ENCODE results near the gene CADM1. TPM values are rescaled to one million over a fixed set of nuclear protein-coding genes. Genes with fewer than 3 reads are reported as not detected.

Gene CADM1
- total and polyA plus RNA-seq, 8 donors, result 6.3 to 38.8 (median 24.5) TPM

DNA sequence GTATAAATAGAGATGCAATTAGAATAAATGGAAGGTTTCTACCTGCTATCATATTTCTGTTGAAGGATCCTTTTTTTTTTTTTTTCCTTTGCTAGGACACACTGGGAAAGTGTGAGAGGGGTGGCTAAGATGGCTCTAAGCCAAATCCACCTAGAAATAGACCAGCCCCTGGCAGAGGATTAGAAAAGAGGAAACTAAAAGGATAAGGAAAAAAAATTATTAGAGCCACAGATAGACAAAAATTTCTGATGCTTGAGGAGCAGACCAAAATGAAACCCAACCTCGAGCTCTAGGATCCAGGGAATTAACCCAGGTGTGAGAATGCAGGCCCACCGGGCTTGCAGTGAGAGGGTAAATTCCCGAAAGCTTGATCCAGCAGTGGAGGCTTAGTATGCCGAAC, 262.3 kb downstream of the CADM1 start:
- TF ChIP-seq, protein P1, sequence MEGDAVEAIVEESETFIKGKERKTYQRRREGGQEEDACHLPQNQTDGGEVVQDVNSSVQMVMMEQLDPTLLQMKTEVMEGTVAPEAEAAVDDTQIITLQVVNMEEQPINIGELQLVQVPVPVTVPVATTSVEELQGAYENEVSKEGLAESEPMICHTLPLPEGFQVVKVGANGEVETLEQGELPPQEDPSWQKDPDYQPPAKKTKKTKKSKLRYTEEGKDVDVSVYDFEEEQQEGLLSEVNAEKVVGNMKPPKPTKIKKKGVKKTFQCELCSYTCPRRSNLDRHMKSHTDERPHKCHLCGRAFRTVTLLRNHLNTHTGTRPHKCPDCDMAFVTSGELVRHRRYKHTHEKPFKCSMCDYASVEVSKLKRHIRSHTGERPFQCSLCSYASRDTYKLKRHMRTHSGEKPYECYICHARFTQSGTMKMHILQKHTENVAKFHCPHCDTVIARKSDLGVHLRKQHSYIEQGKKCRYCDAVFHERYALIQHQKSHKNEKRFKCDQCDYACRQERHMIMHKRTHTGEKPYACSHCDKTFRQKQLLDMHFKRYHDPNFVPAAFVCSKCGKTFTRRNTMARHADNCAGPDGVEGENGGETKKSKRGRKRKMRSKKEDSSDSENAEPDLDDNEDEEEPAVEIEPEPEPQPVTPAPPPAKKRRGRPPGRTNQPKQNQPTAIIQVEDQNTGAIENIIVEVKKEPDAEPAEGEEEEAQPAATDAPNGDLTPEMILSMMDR (IDR thresholded peaks at IDR 0.05), result no peak
- Histone ChIP-seq H3K9me3 (no peaks in the 10 kb centered on the region), H3K4me1 (no peaks in the 10 kb centered on the region), H3K36me3 (no peaks in the 10 kb centered on the region), H3K27ac (no peak overlapping the region), H3K4me3 (no peak overlapping the region), H3K27me3 (no peaks in the 10 kb centered on the region)
- WGBS, 2 donors, result 82 to 84% methylated on average over 4 of the region's 4 CpGs
- FAIRE-seq (no peak), ATAC-seq (no peak), DNase-seq (no peak)
- intact Hi-C loops (cut with DNase I), result no loop called here

DNA sequence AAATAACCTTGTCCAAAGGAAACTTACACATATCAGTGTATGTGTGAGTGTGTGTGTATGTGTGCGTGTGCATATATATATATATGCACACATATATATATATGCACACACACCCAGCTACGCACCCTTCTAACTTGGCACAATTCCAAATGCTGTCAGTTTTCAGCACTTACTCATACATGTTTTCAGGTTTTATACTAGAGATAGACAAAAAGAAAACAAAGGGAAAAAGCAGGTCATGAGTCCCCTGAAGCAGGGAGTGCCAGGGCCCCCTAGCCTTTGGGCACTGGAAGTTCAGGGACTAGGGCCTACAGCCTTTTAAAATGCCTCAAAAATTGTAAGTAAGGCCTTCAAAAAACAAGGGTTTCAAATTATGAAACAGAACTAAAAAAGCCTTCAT, 265.4 kb downstream of the CADM1 start:
- ATAC-seq, result no peak
- no peak for DNase-seq

DNA sequence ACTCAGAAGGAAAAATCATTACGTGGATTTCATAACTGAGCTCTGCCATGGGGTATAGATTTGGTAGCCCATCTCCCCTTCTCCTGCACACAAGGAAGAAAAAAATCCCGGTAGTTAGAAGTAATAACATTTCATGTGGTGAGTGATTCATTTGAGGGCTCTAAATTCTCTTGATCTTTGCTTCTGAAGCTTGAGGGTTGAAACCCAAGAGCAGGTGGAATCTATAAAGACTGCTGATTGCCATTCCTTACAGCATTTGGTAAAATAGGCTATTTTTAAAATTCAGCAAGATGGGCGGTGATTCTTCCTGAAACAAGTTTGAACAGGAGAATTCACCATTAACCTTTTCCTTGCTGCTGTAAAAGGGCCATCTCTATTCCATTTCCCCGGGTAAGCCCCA, 266.1 kb downstream of the CADM1 start:
- H3K4me1 ChIP-seq, result no peaks in the 10 kb centered on the region
- ATAC-seq, result no peak
- WGBS, 2 donors, result 76 to 85% methylated on average over 4 of the region's 4 CpGs
- H3K4me3 ChIP-seq, result no peak overlapping the region
- no peaks in the 10 kb centered on the region for H3K9me3 ChIP-seq
- no peaks in the 10 kb centered on the region for H3K36me3 ChIP-seq
- DNase-seq, result no peak
- intact Hi-C loops (cut with DNase I), result no loop called here
- no peaks in the 10 kb centered on the region for H3K27me3 ChIP-seq
- H3K27ac ChIP-seq, result no peak overlapping the region
- FAIRE-seq, result no peak
- TF ChIP-seq, protein P1 (IDR thresholded peaks at IDR 0.05), result no peak

More for the DNA sequence above, 265.4 kb downstream of the CADM1 start:
- intact Hi-C loops (cut with DNase I), result no loop called here
- H3K9me3 ChIP-seq, result no peaks in the 10 kb centered on the region
- FAIRE-seq, result no peak
- H3K4me1 ChIP-seq, result no peaks in the 10 kb centered on the region
- TF ChIP-seq, protein P1 (IDR thresholded peaks at IDR 0.05), result no peak
- no peak overlapping the region for H3K27ac ChIP-seq
- H3K27me3 ChIP-seq, result no peaks in the 10 kb centered on the region
- 74 to 80% methylated on average over 2 of the region's 2 CpGs for WGBS, 2 donors
- H3K4me3 ChIP-seq, result no peak overlapping the region
- H3K36me3 ChIP-seq, result no peaks in the 10 kb centered on the region

DNA sequence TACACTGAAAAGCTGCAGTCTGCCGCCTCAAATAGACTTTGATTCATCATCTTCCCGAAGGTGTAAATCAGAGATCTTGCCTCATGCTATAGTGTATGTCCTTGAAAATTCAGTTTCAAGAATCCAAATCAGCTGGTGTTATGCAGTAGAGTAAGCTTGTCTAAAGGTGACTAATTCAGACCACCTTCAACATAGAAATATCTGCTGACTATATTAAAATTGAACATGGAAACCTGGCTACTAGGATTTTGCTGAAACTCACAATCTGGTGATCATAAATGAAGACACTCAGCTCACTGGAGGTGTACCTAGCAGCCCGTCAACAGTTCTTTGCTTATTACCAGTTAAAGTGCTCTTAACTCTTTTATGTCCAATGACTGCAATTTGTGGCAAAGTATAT, 266.6 kb downstream of the CADM1 start:
- H3K4me3 ChIP-seq, result no peak overlapping the region
- DNase-seq (no peak), FAIRE-seq (no peak), ATAC-seq (no peak)
- no peaks in the 10 kb centered on the region for H3K9me3 ChIP-seq
- 53 to 57% methylated on average over 3 of the region's 3 CpGs for WGBS, 2 donors
- H3K27me3 ChIP-seq, result no peaks in the 10 kb centered on the region
- no peaks in the 10 kb centered on the region for H3K36me3 ChIP-seq
- TF ChIP-seq, protein P1 (IDR thresholded peaks at IDR 0.05), result no peak
- no peak overlapping the region for H3K27ac ChIP-seq
- no peaks in the 10 kb centered on the region for H3K4me1 ChIP-seq
- intact Hi-C loops (cut with DNase I), result no loop called here

DNA sequence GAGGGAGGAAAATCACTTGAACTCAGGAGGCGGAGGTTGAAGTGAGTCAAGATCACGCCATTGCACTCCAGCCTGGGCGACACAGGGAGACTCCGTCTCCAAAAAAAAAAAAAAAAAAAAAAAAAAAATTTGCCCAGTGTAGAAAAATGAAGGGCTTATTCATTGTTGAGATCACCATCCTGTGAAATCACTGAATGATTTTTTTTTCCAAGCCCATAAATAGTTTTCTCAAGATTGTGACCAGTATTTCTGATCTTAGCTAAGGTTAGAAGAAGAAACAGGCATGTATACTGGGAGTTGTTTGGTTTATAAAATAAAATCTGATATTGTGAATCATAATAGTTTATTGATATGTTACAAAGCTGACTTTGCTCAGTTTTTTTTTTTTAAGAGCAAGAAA, 269.4 kb downstream of the CADM1 start:
- intact Hi-C loops (cut with DNase I), result no loop called here
- no peak overlapping the region for H3K4me3 ChIP-seq
- no peaks in the 10 kb centered on the region for H3K36me3 ChIP-seq
- TF ChIP-seq, protein P1 (IDR thresholded peaks at IDR 0.05), result no peak
- no peaks in the 10 kb centered on the region for H3K27me3 ChIP-seq
- no peak for FAIRE-seq
- H3K9me3 ChIP-seq, result no peaks in the 10 kb centered on the region
- no peak for ATAC-seq
- WGBS, 2 donors, result 89 to 99% methylated on average over 4 of the region's 4 CpGs
- H3K4me1 ChIP-seq, result no peaks in the 10 kb centered on the region
- DNase-seq, result no peak
- H3K27ac ChIP-seq, result no peak overlapping the region
